ENCODE results near the gene UBR1. TPM values are rescaled to one million over a fixed set of nuclear protein-coding genes. Genes with fewer than 3 reads are reported as not detected.

UBR1 gene
- total and polyA plus RNA-seq, 3 donors from 2014 or later: 21.3 to 40.7 (median 36.5) TPM

GRCh38 chr15:42940527-42940926 lies 165.3 kb downstream of the UBR1 start:
- Histone ChIP-seq H3K4me1 (no peaks in the 10 kb centered on the region), H3K27ac (no peak overlapping the region), H3K36me3 (ENCODE audit: low read depth, missing control alignments) (no peaks in the 10 kb centered on the region), H3K27me3 (no peaks in the 10 kb centered on the region), H3K4me3 (no peak overlapping the region), H3K9me3 (no peaks in the 10 kb centered on the region)
- WGBS, 2 donors: 83 to 85% methylated on average over 1 of the region's 1 CpG
- no peak for DNase-seq
- TF ChIP-seq POLR2A (IDR thresholded peaks at IDR 0.05) (no peak), CTCF (IDR thresholded peaks at IDR 0.05) (no peak)
- intact Hi-C loops (cut with DNase I; ENCODE audit: low total_unique reads): no loop called here

GRCh38 chr15:42939841-42940240 lies 166.0 kb downstream of the UBR1 start:
- Histone ChIP-seq H3K27me3 (no peaks in the 10 kb centered on the region), H3K36me3 (ENCODE audit: low read depth, missing control alignments) (no peaks in the 10 kb centered on the region), H3K4me1 (no peaks in the 10 kb centered on the region), H3K27ac (no peak overlapping the region), H3K9me3 (no peaks in the 10 kb centered on the region), H3K4me3 (no peak overlapping the region)
- intact Hi-C loops (cut with DNase I; ENCODE audit: low total_unique reads): no loop called here
- TF ChIP-seq CTCF (IDR thresholded peaks at IDR 0.05): no peak
- no peak for TF ChIP-seq POLR2A (IDR thresholded peaks at IDR 0.05)
- whole genome bisulfite sequencing, 2 donors: 93% methylated on average over 7 to 8 of the region's 8 CpGs
- no peak for DNase-seq

- intact Hi-C loops (cut with DNase I; ENCODE audit: low total_unique reads): no loop called here
- DNase-seq: no peak
- Histone ChIP-seq H3K27ac (no peak overlapping the region), H3K36me3 (ENCODE audit: low read depth, missing control alignments) (no peaks in the 10 kb centered on the region), H3K27me3 (no peaks in the 10 kb centered on the region), H3K9me3 (no peaks in the 10 kb centered on the region), H3K4me3 (no peak overlapping the region), H3K4me1 (no peaks in the 10 kb centered on the region)
- TF ChIP-seq CTCF (IDR thresholded peaks at IDR 0.05) (no peak), POLR2A (IDR thresholded peaks at IDR 0.05) (no peak)
Observed at GRCh38 chr15:42937143-42937542, 168.7 kb downstream of the UBR1 start.

GRCh38 chr15:42933886-42934667 lies 171.8 kb downstream of the UBR1 start:
- TF ChIP-seq POLR2A (IDR thresholded peaks at IDR 0.05) (no peak), CTCF (IDR thresholded peaks at IDR 0.05) (no peak)
- Histone ChIP-seq H3K27me3 (no peaks in the 10 kb centered on the region), H3K4me3 (no peak overlapping the region), H3K27ac (no peak overlapping the region), H3K4me1 (peaks cover 3% of the 10 kb centered on the region), H3K36me3 (ENCODE audit: low read depth, missing control alignments) (no peaks in the 10 kb centered on the region), H3K9me3 (no peaks in the 10 kb centered on the region)
- 66 to 78% methylated on average over 7 of the region's 7 CpGs for WGBS, 2 donors
- intact Hi-C loops (cut with DNase I; ENCODE audit: low total_unique reads): no loop called here
- no peak for DNase-seq
